Gastrocnemius medialis (tissue), 4 donors: ENCODE measurements around the gene ANXA8. TPM values are rescaled to one million over a fixed set of nuclear protein-coding genes. Genes with fewer than 3 reads are reported as not detected.

ENCODE experiments used
- ATAC-seq, 2 donors: fragments of 150-250 bp; one replicate each; pipeline ENCODE4 v1.9.1; 2016
- DNase-seq, 2 donors: peaks; one replicate each; pipeline ENCODE4 v3.0.0-alpha.2; 2019
- H3K27ac ChIP-seq, 4 donors: fragments of 200-600 bp; sonication (generic); 1 replicate in 1 of 4; 2 replicates in 3 of 4; pipeline ENCODE4 v1.5.1; 2016 to 2018; ENCODE audit warnings: mild to moderate bottlenecking in 2 of 4, moderate library complexity in 1 of 4
- H3K27me3 ChIP-seq, 3 donors: fragments of 200-600 bp; sonication (generic) in 2 of 3; 1 replicate in 1 of 3; 2 replicates in 2 of 3; pipeline versions ENCODE4 v1.5.1 to v1.6.0; 2016 to 2019; ENCODE audit warnings: mild to moderate bottlenecking in 1 of 3, moderate library complexity in 1 of 3
- H3K36me3 ChIP-seq, 2 donors: fragments of 200-600 bp; sonication (generic) in 1 of 2; one replicate each; pipeline ENCODE4 v1.5.1; 2017 to 2018
- H3K4me1 ChIP-seq, 2 donors: fragments of 200-600 bp; sonication (generic) in 1 of 2; one replicate each; pipeline ENCODE4 v1.5.1; 2016 to 2017; ENCODE audit warnings: mild to moderate bottlenecking in 2 of 2
- H3K4me3 ChIP-seq, 4 donors: fragments of 200-600 bp; sonication (generic) in 3 of 4; 1 replicate in 1 of 4; 2 replicates in 3 of 4; pipeline ENCODE4 v1.5.1; 2016 to 2019; ENCODE audit warnings: mild to moderate bottlenecking in 2 of 4
- H3K9me3 ChIP-seq, 3 donors: fragments of 200-600 bp; sonication (generic) in 2 of 3; 1 replicate in 1 of 3; 2 replicates in 2 of 3; pipeline ENCODE4 v1.5.1; 2016 to 2019
- CTCF ChIP-seq, 5 experiments: fragments of 450-650 bp in 3 of 5; fragments of 200-600 bp in 2 of 5; sonication (generic) in 2 of 5; IDR thresholded peaks in 4 of 5; conservative IDR thresholded peaks in 1 of 5; 1 replicate in 4 of 5; 2 replicates in 1 of 5; pipeline ENCODE4 v1.5.1; 2016 to 2019; ENCODE audit warnings: antibody characterized with exemption in 5 of 5, mild to moderate bottlenecking in 3 of 5, moderate library complexity in 3 of 5
- POLR2A ChIP-seq, 2 donors: fragments of 450-650 bp; IDR thresholded peaks; one replicate each; pipeline ENCODE4 v1.6.1; 2017; ENCODE audit warnings: antibody characterized with exemption in 2 of 2, mild to moderate bottlenecking in 2 of 2, moderate library complexity in 2 of 2
- in situ Hi-C, 4 donors: fragments of 200-750 bp; cut with MboI; loops; one replicate each; pipeline versions ENCODE4 v1.15.0 to v1.8.0; 2017; ENCODE audit warnings: low sequenced_read_pairs in 4 of 4
- intact Hi-C: fragments of 100-400 bp; cut with DNase I; formaldehyde crosslinking; loops from one replicate; pipeline ENCODE4 v1.15.1; 2023; ENCODE audit warnings: low total_unique reads
- total RNA-seq, 4 donors: library from RNA; depleted of rRNA; stranded (reverse); fragments of >200 nt; gene quantifications; one replicate each; pipeline versions ENCODE4 v1.1.0 to v1.2.3, GENCODE V29; 2016

Gene ANXA8
- total RNA-seq, 4 donors from 2014 or later: 0.24 TPM; not detected in 3

- H3K36me3 ChIP-seq: no peaks in the 10 kb centered on the region
- H3K27ac ChIP-seq: no peak overlapping the region
- DNase-seq (no peak), ATAC-seq (no peak)
- H3K9me3 ChIP-seq: no peaks in the 10 kb centered on the region
- intact Hi-C loops (no loop called here), in situ Hi-C loops (no loop called here)
- TF ChIP-seq CTCF (IDR thresholded peaks at IDR 0.05 in 4 of 5, conservative IDR thresholded peaks at IDR 0.05 in 1 of 5): no peak
- H3K4me1 ChIP-seq: no peaks in the 10 kb centered on the region
- H3K4me3 ChIP-seq: no peak overlapping the region
- H3K27me3 ChIP-seq: no peaks in the 10 kb centered on the region
Observed at GRCh38 chr10:47451273-47451997, 32.5 kb downstream of the ANXA8 start.

- in situ Hi-C loops: no loop called here
- intact Hi-C loops: no loop called here
- no peak for ATAC-seq
- H3K27me3 ChIP-seq: no peaks in the 10 kb centered on the region
- no peak overlapping the region for H3K4me3 ChIP-seq
- no peaks in the 10 kb centered on the region for H3K36me3 ChIP-seq
- no peaks in the 10 kb centered on the region for H3K9me3 ChIP-seq
- H3K4me1 ChIP-seq: no peaks in the 10 kb centered on the region
- no peak overlapping the region for H3K27ac ChIP-seq
- TF ChIP-seq POLR2A (IDR thresholded peaks at IDR 0.05): no peak
- no peak for TF ChIP-seq CTCF (IDR thresholded peaks at IDR 0.05 in 4 of 5, conservative IDR thresholded peaks at IDR 0.05 in 1 of 5)
- DNase-seq: no peak
Observed at GRCh38 chr10:47450442-47450841, 33.5 kb downstream of the ANXA8 start.

- in situ Hi-C loops (no loop called here), intact Hi-C loops (no loop called here)
- no peak overlapping the region for H3K27ac ChIP-seq
- H3K9me3 ChIP-seq: no peaks in the 10 kb centered on the region
- DNase-seq (no peak), ATAC-seq (no peak)
- H3K27me3 ChIP-seq: no peaks in the 10 kb centered on the region
- TF ChIP-seq CTCF (IDR thresholded peaks at IDR 0.05 in 4 of 5, conservative IDR thresholded peaks at IDR 0.05 in 1 of 5): no peak
- TF ChIP-seq POLR2A (IDR thresholded peaks at IDR 0.05): no peak
- no peak overlapping the region for H3K4me3 ChIP-seq
- H3K4me1 ChIP-seq: no peaks in the 10 kb centered on the region
- H3K36me3 ChIP-seq: no peaks in the 10 kb centered on the region
Observed at GRCh38 chr10:47449979-47450378, 33.9 kb downstream of the ANXA8 start.

- ATAC-seq (no peak), DNase-seq (no peak)
- Histone ChIP-seq H3K4me1 (no peaks in the 10 kb centered on the region), H3K36me3 (no peaks in the 10 kb centered on the region), H3K9me3 (no peaks in the 10 kb centered on the region), H3K27me3 (no peaks in the 10 kb centered on the region), H3K4me3 (no peak overlapping the region), H3K27ac (no peak overlapping the region)
- in situ Hi-C loops (no loop called here), intact Hi-C loops (no loop called here)
- TF ChIP-seq CTCF (IDR thresholded peaks at IDR 0.05 in 4 of 5, conservative IDR thresholded peaks at IDR 0.05 in 1 of 5) (no peak), POLR2A (IDR thresholded peaks at IDR 0.05) (no peak)
Observed at GRCh38 chr10:47449102-47449978, 34.6 kb downstream of the ANXA8 start.
